Stimulated activated CD4-positive, alpha-beta T cell treated with anti-CD3 and anti-CD28 coated beads, TNF-alpha, amount 100 ng/mL, for 48 hours (primary cell): ENCODE measurements around the gene IL27RA.

Experiments used
- DNase-seq, 3 donors: peaks; one replicate each; pipeline ENCODE4 v3.0.0-alpha.2; 2020; ENCODE audit warnings: low read depth in 3 of 3

The IL27RA gene

GRCh38 chr19:14059093-14059480 is 27.5 kb downstream of the IL27RA start:
- DNase-seq, result peak in 1 of 3 donors; percentile 53

DNA sequence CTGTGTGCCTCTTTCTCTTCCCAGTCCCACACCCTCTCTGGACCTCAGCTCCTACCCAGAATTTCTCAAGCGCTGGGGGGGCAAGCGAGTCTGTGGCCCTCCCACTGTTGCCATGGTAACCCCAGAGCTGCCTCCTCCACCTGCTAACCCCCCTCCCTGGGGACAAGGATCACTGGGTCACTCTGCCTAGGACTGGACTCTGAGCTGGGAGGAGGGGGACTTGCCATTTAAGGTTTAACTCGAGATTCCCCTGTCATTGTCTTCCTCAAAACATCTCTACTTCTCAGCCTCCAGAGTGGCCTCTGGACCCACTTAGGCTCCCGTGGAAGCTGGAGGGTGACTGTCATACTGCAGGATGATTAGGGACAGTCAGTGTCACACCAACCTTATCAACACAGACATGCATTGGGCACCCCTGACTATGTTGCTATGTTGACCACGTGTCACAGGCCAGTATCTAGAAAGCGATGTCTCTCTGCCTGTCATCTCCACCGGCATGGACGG is 28.1 kb downstream of the IL27RA start:
- no peak for DNase-seq

GRCh38 chr19:14061081-14061749 is 29.7 kb downstream of the IL27RA start:
- no peak for DNase-seq

DNA sequence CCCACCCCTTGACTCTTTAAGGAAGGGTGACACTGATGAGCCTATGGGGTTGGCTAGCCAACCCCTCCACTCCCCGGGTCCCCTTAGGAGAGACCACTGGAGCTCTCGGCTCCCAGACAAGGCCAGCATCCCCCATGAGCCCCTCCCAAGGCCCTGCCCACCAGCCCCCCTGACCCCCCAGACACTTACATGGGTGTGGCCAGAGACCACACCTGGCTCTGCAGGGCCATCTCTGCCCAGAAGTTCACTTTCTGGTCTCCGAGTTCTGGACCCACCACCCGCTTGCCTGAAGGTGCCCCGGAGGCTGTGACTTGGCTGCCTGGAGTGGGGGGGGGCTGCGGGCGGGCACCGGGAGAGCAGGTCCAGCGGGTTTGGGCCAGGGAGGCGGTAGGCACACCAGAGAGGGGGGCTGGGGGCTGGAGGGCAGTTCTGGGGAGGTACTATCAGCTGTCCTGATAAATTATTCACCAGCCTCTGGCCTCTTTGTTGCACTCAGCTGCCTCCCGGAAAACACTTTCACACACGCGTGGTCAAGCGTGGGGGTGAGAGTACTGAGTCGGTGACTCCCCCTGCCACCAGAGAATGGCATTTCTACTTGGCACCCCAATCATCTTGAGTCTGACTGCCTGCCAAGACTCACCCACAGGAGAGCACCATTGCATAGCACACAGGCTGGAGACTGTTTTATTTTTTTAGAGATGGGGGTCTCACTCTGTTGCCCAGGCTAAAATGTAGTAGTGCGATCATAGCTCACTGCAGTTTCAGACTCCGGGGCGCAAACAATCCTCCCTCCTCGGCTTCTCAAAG is 30.4 kb downstream of the IL27RA start, which contains the start of gene PALM3:
Gene PALM3 (minus strand): TSS at position 326 of the 807 bp plus-strand sequence. CDS start 96 bp downstream, at position 230.
- no peak for DNase-seq

- no peak for DNase-seq
Measured at GRCh38 chr19:14062558-14062855, 30.9 kb downstream of the IL27RA start.

DNA sequence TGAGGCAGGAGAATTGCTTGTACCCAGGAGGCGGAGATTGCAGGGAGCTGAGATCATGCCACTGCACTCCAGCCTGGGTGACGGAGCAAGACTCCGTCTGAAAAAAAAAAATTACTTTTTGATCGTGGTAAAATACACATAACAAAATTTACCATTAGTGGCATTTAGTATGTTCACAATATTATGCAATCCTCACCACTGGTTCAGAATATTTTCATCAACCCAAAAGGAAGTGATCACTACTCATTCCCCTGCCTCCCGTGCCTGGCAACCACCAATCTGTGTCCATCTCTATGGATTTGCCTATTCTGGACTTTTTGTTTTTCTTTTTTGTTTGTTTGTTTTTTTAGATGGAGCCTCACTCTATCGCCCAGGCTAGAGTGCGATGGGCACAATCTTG is 31.5 kb downstream of the IL27RA start:
- DNase-seq, result no peak

GRCh38 chr19:14066134-14066533 is 34.6 kb downstream of the IL27RA start:
- DNase-seq, result no peak

DNA sequence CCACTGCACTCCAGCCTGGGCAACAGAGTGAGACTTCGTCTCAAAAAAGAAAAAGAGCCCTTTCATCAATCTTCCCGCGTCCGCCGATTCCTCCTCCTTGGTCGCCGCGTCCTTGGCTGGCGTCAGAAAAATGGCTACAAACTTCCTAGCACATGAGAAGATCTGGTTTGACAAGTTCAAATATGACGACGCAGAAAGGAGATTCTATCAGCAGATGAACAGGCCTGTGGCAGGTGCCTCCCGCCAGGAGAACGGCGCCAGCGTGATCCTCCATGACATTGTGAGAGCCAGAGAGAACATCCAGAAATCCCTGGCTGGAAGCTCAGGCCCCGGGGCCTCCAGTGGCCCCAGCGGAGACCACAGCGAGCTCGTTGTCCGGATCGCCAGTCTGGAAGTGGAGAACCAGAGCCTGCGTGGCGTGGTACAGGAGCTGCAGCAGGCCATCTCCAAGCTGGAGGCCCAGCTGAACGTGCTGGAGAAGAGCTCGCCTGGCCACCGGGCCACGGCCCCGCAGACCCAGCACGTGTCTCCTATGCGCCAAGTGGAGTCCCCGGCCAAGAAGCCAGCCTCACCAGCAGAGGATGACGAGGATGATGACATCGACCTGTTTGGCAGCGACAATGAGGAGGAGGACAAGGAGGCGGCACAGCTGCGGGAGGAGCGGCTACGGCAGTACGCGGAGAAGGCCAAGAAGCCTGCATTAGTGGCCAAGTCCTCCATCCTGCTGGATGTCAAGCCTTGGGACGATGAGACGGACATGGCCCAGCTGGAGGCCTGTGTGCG is 38.9 kb downstream of the IL27RA start:
- no peak for DNase-seq

DNA sequence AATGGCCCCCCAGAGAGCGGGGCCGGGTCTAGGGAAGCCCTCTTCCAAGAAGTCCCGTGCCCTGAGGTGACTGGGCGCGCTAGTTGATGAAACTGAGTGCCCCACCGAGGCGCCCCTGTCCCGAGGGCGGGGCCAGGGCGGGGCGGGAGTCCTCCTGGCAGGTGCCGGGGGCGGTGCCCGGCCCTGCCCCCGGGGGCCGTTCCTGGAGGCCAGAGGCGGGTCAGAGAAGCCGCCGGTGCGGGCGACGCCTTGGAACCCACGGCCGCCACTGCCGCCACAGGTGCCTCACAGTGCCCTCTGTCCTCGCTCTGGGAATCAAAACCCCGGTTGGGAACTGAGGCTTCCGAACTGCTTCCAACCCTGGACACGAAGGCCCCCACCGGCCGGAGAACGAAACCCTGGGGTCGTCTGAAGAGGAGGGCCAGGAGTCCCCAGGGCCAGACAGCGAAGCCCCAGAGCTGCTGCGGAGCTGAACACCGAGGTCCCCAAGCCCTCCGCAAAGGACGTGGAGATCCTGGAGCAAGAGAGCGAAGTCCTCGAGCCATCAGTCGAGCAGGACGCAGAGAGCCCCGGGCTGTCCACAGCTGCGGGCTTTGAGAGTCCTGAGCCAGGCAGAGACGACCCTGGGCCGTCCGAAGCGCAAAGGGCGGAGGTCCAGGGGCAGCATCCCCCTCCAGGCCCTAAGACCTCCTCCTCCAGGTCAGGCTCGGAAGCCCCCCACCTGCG is 41.1 kb downstream of the IL27RA start, which contains the start of gene MISP3:
Gene MISP3 (plus strand): TSS at position 252 of the 726 bp plus-strand sequence. CDS start 524 bp downstream, outside the sequence.
- DNase-seq, result peak in 1 of 3 donors; percentile 41

DNA sequence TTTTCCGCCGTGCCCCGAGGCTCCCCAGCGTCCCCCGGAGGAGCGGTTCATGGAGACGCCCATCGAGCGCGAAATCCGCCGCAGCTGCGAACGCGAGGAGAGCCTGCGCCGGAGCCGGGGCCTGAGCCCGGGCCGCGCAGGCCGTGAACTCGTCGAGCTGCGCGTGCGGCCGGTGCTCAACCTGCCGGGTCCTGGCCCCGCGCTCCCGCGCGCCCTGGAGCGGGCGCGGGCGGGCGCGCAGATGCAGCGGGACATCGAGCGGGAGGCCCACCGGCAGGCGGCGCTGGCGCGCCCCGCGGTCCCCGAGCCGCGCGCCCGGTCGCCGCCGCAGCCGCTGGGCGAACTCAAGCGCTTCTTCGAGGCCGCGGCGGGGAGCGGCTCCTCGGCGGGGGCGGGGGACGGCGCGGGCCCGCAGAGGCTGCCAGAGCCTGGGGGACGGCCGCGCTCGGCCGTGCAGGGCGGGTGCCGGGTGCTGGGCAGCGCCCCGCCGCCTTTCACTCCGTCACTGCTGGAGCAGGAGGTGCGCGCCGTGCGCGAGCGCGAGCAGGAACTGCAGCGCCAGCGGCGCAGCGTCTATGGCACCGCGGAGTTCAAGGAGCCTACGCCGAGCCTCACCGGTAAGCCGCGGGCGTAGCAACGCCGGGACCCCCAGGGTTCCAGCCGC is 41.8 kb downstream of the IL27RA start:
- DNase-seq, result peak; percentile 54 to 73 (median 65)

- peak in 1 of 3 donors; percentile 40 for DNase-seq
Measured at GRCh38 chr19:14073925-14074838, 42.6 kb downstream of the IL27RA start.

DNA sequence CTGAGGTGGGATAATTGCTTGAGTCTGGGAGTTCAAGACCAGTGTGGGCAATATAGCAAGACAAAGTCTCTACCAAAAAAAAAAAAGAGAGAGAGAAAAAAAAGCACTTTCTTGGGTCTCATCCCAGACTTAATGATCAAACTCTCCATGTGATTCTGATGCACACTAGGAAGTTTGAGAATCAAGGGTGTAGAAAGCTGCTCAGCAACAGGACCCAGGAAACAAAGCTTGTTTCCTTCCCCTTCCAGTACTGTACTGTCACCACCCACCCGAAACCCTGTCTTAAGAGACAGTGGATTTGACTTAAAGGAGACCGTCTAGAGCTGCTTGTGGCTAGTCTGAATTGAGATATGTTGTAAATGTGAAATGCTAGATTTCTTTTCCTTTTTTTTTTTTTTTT is 46.8 kb downstream of the IL27RA start:
- no peak for DNase-seq

DNA sequence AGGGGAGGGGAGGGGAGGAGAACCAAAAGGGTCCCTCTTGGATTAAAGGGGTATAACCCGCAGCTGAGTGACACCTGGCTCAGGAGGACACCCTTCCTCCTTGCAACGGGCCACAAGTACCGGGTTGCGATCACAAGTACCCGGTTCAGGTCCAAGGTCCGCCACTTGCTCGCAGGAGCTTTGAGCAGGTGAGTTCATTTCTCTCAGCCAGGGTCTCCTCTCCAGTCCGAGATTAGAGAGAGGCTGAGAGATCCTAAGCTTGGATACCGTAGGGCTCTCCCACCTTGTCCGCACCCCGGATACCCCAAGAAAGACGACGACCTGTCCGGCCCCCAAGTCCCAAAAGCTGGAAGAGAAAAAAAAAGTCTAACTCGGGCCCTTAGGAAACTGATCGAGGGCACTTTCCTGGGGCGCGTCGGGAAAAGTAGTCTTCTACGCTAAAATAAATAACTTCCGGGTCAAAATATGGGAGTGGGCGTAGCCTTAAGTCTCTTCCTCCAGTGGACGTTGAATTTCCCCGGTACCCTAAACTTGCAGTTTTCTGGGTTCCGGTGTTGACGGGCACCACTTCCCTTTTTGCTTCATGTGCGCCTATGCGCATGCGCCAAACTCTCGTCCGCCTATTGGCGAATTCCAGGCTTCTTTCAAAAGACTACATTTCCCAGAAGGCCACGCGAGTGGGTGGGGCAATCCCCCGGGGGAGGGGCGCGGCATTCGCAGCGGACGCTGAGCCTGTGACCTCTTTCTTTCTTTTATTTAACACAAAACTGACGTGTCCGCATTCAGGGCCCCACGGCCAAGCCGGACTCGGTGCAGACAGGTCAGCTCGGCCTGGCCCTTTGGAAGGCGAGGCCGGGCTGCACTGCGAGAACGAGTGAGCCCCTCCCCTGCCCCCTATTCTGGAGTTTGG is 49.6 kb downstream of the IL27RA start:
- peak; percentile 96 to 99 (median 98) for DNase-seq

- DNase-seq, result no peak
Measured at GRCh38 chr19:14081797-14082674, 50.5 kb downstream of the IL27RA start.

DNA sequence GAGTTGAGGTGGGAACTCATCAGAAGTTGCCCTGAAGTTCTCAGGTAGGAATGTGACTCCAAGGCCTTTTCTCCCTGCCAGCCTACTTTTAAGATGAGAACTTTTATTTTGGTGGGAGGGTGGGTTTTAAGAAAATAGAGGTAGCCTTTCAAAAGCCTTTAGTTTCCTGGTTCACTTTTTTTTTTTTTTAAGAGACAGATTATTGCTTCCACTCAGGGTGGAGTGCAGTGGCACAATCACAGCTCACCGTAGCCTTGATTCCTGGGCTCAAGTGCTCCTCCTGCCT is 51.1 kb downstream of the IL27RA start:
- DNase-seq, result no peak

DNA sequence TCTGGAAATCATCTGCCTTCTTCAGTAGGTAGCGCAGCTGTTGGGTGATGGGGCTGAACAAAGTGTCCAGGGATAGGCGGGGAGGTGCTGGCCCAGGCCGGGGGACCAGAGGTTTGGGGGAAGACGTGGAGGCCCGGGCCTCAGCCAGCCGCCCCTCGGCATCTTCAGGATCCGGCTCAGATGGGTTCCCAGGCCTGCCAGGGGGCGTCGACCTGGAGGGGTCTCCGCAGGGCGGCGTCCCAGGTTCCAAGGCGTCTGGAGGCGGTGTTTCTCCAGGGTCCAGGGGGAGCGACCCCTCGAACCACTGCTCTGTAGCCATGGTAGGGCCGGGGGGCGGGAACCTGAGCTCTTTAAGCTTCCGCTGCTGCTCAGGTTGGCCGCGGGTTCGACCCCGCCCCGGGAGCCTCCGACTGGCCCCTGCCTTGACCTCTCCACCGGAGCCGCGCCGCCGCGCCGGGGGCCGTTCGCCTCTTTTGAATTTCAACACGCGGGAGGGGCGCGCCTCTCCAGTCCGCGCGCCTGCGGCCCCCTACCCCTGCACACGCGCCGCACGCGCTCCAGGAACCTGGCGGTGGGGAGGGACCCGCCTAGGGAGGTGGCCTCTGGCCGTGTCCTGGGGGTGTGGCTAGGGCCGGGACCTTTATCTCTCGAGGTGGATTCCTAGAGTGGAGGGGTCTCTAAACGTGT is 53.9 kb downstream of the IL27RA start, which contains the start of gene C19orf67:
Gene C19orf67 (minus strand): TSS at position 475 of the 687 bp plus-strand sequence. CDS start 156 bp downstream, at position 319.
- no peak for DNase-seq

DNA sequence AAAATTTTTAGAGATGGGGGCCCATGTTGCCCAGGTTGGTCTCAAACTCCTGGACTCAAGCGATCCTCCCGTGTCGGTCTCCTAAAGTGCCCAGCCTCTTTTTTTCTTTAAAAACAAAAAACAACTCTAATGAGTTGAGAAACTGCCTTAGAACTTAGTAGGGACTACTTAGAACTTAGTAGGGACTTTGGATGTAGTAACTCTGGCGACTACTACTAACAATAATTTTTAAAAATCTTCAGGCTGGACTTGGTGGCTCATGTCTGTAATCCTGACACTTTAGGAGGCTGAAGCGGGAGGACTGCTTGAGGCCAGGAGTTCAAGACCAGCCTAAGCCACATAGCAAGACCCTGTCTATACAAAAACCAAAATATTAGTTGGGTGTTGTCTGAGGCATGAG is 54.5 kb downstream of the IL27RA start:
- no peak for DNase-seq
